ENCODE measurements around the gene GIPC3.

The GIPC3 gene

GRCh38 chr19:3641515-3642269 lies 56.4 kb downstream of the GIPC3 start:
- DNase-seq: no peak

DNA sequence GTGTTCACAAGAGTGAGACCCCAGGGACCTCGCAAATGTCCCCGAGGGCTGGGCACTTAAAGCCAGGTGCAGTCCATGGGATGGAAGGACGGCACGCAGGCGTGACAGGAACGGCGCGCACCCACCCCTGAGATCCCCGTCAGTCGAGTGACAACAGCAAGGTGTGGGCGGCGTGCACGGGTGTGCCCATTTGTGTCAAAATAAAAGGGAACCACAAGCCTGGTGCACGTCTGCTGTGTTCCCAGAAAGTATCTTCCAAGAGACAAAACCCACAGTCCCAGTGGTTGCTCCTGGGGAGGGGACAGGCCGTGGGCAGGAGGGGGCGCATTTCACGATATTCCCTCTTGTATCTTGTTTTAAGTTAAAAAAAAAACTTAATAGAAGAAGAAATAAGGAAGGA lies 57.0 kb downstream of the GIPC3 start:
- no peak for DNase-seq
